Panc1 (cell line): Measurements from ENCODE around the gene OGFOD3.

ENCODE experiments used
- CTCF ChIP-seq: fragments of 450-650 bp; IDR thresholded peaks from 2 replicates; pipeline ENCODE4 v1.5.1; 2017; ENCODE audit warnings: mild to moderate bottlenecking
- SIN3A ChIP-seq: IDR thresholded peaks from 2 replicates; pipeline ENCODE4 v1.6.1; 2012; ENCODE audit warnings: low read depth, mild to moderate bottlenecking, low read length, moderate library complexity, borderline replicate concordance; ENCODE audit not compliant: insufficient read depth

GRCh38 chr17:82358465-82359350 is 59.7 kb downstream of the OGFOD3 start, which contains the start of gene TEX19:
- TF ChIP-seq CTCF (no peak), SIN3A (no peak)
